ENCODE results near the gene PSTPIP1. TPM values are rescaled to one million over a fixed set of nuclear protein-coding genes. Genes with fewer than 3 reads are reported as not detected.

PSTPIP1 gene
- total and polyA plus RNA-seq, 2 of the 4 experiments (the other 2 are of a cell fraction) = 0.36 to 1.1 TPM

DNA sequence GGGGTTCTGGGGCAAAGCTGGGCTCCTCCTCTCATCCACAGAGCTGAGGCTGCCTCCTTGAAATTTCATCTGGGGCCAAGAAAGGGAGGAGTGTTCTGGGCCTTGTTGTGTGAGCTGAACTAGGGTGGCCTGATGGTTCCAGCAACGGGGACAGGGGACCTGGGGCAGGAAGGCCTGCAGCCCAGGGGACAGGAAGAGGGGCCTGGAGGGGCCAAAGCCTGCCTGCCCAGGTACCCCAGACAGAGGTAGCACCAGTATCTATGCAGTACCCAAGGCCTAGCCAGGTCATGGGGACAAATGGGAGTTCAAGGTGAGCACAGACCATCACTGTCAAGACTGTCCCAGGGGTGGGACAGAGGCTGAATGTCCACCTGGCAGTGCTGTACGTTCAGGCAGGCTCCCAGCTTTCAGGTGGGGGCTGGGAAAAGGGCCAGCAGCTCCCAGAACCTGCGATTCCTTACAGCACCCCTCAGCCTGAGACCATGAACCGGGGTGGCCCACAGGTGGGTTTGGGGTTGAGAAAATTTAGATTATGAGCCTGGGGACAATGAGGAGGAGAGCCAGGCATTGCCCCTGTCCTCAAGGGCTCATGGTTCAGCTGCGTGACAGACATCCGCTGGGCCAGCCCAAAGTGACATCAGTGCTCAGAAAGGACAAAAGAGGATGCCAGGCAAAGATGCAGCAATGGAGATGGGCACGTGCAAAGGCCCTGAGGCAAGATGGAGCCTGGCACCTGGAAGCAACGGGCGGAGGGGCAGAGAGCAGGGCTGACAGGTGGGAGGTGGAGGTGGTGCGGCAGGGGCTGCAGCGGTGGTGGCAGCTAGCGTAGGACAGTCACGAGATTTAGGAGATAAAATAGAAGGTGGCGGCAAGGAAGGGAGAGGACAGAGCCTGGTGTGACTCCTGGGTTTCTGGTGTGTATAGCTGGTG lies 28.0 kb downstream of the PSTPIP1 start:
- H3K4me1 ChIP-seq (ENCODE audit: control insufficient read depth, insufficient read depth, low read length) = peaks cover 12% of the 10 kb centered on the region
- no peaks in the 10 kb centered on the region for H3K9me3 ChIP-seq (ENCODE audit: control insufficient read depth, insufficient read depth, low read length)
- H3K79me1 ChIP-seq (ENCODE audit: low read depth in 1 of 2, low read length in 2 of 2) = no peaks in the 10 kb centered on the region
- dilution Hi-C loops (cut with HindIII; ENCODE audit: low sequenced_read_pairs, unreplicated experiment) (no loop called here), intact Hi-C loops (cut with micrococcal nuclease) (no loop called here), in situ Hi-C loops (cut with MboI; ENCODE audit: low sequenced_read_pairs) (loop anchor here (10.0 kb wide), 1 partner anchor 522 kb away; no protein-coding TSS in a partner anchor)
- H4K91ac ChIP-seq (ENCODE audit: insufficient read depth, low read depth, low read length) = peak overlapping the region; percentile 91
- ChIA-PET POLR2A (ENCODE audit: unreplicated experiment) (no interaction called here), CTCF (interaction anchor here (0.6 to 2.2 kb wide), 4 partner anchors 41 to 520 kb away, joined by 3 to 6 read pairs (median 4); no protein-coding TSS in a partner anchor)
- peak overlapping the region; percentile 32; the same call in 1 of the 2 replicates for H4K5ac ChIP-seq (ENCODE audit: low read depth, low read length)
- no peak overlapping the region; the same call in 1 of the 2 replicates for H3K27ac ChIP-seq (ENCODE audit: insufficient read depth, low read length)
- peak overlapping the region; percentile 62 for H2AK9ac ChIP-seq (replicated peaks; ENCODE audit: low read depth, low read length, poor library complexity)
- peak overlapping the region; percentile 85 for H3K14ac ChIP-seq (replicated peaks; ENCODE audit: low read depth, low read length)
- 85% methylated on average over 5 of the region's 14 CpGs; no CpG with 5 or more reads in 1 of the 2 experiments for WGBS, 2 experiments (ENCODE audit: extremely low coverage in 2 of 2, insufficient read length in 1 of 2)
- peak overlapping the region; percentile 97 for H2AK5ac ChIP-seq (ENCODE audit: low read depth, low read length)
- TF ChIP-seq ELK1 (IDR thresholded peaks at IDR 0.05; ENCODE audit: borderline replicate concordance, low read depth, low read length) = no peak
- TF ChIP-seq RAD21 (IDR thresholded peaks at IDR 0.05; ENCODE audit: low read length) = no peak
- TF ChIP-seq CHD1 (IDR thresholded peaks at IDR 0.05; ENCODE audit: low read depth, low read length) = no peak
- no peak for TF ChIP-seq CTCF (conservative IDR thresholded peaks at IDR 0.05; ENCODE audit: low read depth, low read length)
- no peak for TF ChIP-seq NFE2L2 (IDR thresholded peaks at IDR 0.05; ENCODE audit: low read depth, low read length)
- TF ChIP-seq MXI1 (IDR thresholded peaks at IDR 0.05; ENCODE audit: borderline replicate concordance, low read depth, low read length) = no peak
- TF ChIP-seq RCOR1 (IDR thresholded peaks at IDR 0.05; ENCODE audit: insufficient replicate concordance, low read length) = no peak
- no peak for TF ChIP-seq POLR2A (IDR thresholded peaks at IDR 0.05; ENCODE audit: low read depth, low read length)
- TF ChIP-seq MAZ (IDR thresholded peaks at IDR 0.05; ENCODE audit: borderline replicate concordance, low read depth, low read length) = no peak
- TF ChIP-seq SMC3 (IDR thresholded peaks at IDR 0.05; ENCODE audit: low read depth, low read length) = no peak
- TF ChIP-seq RFX5 (IDR thresholded peaks at IDR 0.05; ENCODE audit: low read depth, low read length) = no peak
- ATAC-seq (ENCODE audit: low read depth) (no peak), DNase-seq (no peak)
- H2BK15ac ChIP-seq (ENCODE audit: low read depth, low read length) = peak overlapping the region; percentile 89; the same call in 2 of the 3 replicates
- peak overlapping the region; percentile 55 to 92; a peak in 3 of 4 replicates for H4K8ac ChIP-seq (ENCODE audit: low read depth in 2 of 2, low read length in 2 of 2)
- no peak overlapping the region for H3K4me2 ChIP-seq (ENCODE audit: low read depth, low read length)
- peak overlapping the region; percentile 95 for H2BK20ac ChIP-seq (ENCODE audit: low read depth, low read length)
- peaks cover 14% of the 10 kb centered on the region for H3K9me1 ChIP-seq (ENCODE audit: insufficient read depth, low read length)
- H2AFZ ChIP-seq (replicated peaks; ENCODE audit: low read length, poor library complexity) = peak overlapping the region; percentile 89
- H3K27me3 ChIP-seq (ENCODE audit: control insufficient read depth, insufficient read depth, low read length) = no peaks in the 10 kb centered on the region; the same call in 1 of the 2 replicates
- peak overlapping the region; percentile 20; the same call in 1 of the 2 replicates for H3K56ac ChIP-seq (ENCODE audit: extremely low read depth, insufficient read depth, low read length)
- peak overlapping the region; percentile 95 for H2BK120ac ChIP-seq (ENCODE audit: low read depth, low read length)
- no peak overlapping the region for H3K4me3 ChIP-seq (ENCODE audit: insufficient read depth, low read depth, low read length)
- H2BK5ac ChIP-seq (ENCODE audit: low read depth, low read length, poor library complexity, severe bottlenecking) = peak overlapping the region; percentile 68
- no TSS peak for BruUV-seq (replicated peaks)
- H4K20me1 ChIP-seq (ENCODE audit: insufficient read depth, low read length) = no peaks in the 10 kb centered on the region
- H3K4ac ChIP-seq (ENCODE audit: low read depth, low read length) = peak overlapping the region; percentile 96
- no peak overlapping the region for H3K18ac ChIP-seq (ENCODE audit: low read depth, low read length)
- no peak overlapping the region for H3K9ac ChIP-seq (ENCODE audit: low read depth, low read length)
- H3K36me3 ChIP-seq (ENCODE audit: control insufficient read depth, insufficient read depth, low read length) = no peaks in the 10 kb centered on the region
- H3K23ac ChIP-seq (ENCODE audit: low read depth, low read length) = peak overlapping the region; percentile 85
